Neutrophil (primary cell): ENCODE data around the gene ULK2.
"Not testable (repeated sequence)": the region's sequence is repeated elsewhere in the genome, so short reads cannot be mapped to it uniquely, and the experiment has no call there.

ENCODE experiments used
- H3K27ac ChIP-seq: fragments of 200-600 bp; sonication (generic); 2 replicates; pipeline ENCODE4 v1.5.1; 2016; ENCODE audit warnings: mild to moderate bottlenecking, moderate library complexity
- H3K27me3 ChIP-seq: fragments of 200-600 bp; sonication (generic); 2 replicates; pipeline ENCODE4 v1.6.0; 2016; ENCODE audit warnings: mild to moderate bottlenecking
- H3K36me3 ChIP-seq: fragments of 200-600 bp; sonication (generic); 2 replicates; pipeline ENCODE4 v1.5.1; 2017
- H3K4me1 ChIP-seq, 2 experiments: fragments of 200-600 bp in 1 of 2; sonication (generic) in 1 of 2; 1 replicate in 1 of 2; 2 replicates in 1 of 2; pipeline versions ENCODE4 v1.5.1 to v1.6.1; 2013 to 2016; ENCODE audit warnings: low read depth in 1 of 2, low read length in 1 of 2, mild to moderate bottlenecking in 1 of 2, moderate library complexity in 1 of 2; ENCODE audit not compliant: control insufficient read depth in 1 of 2, insufficient read depth in 1 of 2
- H3K4me3 ChIP-seq, 2 experiments: fragments of 200-600 bp in 1 of 2; sonication (generic) in 1 of 2; 1 replicate in 1 of 2; 2 replicates in 1 of 2; pipeline ENCODE4 v1.5.1; 2013 to 2016; ENCODE audit warnings: low read depth in 1 of 2, low read length in 1 of 2, mild to moderate bottlenecking in 1 of 2, moderate library complexity in 1 of 2
- H3K9me3 ChIP-seq: fragments of 200-600 bp; sonication (generic); 2 replicates; pipeline ENCODE4 v1.5.1; 2016
- CTCF ChIP-seq: fragments of 200-600 bp; sonication (generic); IDR thresholded peaks from 2 replicates; pipeline ENCODE4 v1.5.1; 2016; ENCODE audit warnings: antibody characterized with exemption

The ULK2 gene

GRCh38 chr17:19766421-19767270, 101.1 kb downstream of the ULK2 start:
- no peaks in the 10 kb centered on the region for H3K27me3 ChIP-seq
- peak; percentile 41 for TF ChIP-seq CTCF
- H3K4me3 ChIP-seq, result no peak overlapping the region
- H3K27ac ChIP-seq, result no peak overlapping the region
- no peaks in the 10 kb centered on the region for H3K36me3 ChIP-seq
- no peaks in the 10 kb centered on the region for H3K4me1 ChIP-seq
- no peaks in the 10 kb centered on the region for H3K9me3 ChIP-seq

- Histone ChIP-seq H3K36me3 (no peaks in the 10 kb centered on the region), H3K9me3 (no peaks in the 10 kb centered on the region), H3K27me3 (no peaks in the 10 kb centered on the region), H3K27ac (no peak overlapping the region), H3K4me3 (no peak overlapping the region), H3K4me1 (no peaks in the 10 kb centered on the region)
- TF ChIP-seq CTCF, result no peak
These were observed 101.7 kb downstream of the ULK2 start for GRCh38 chr17:19766016-19766415.

GRCh38 chr17:19763991-19764390, 103.7 kb downstream of the ULK2 start:
- not testable (repeated sequence) for H3K36me3 ChIP-seq, H3K27ac ChIP-seq, H3K27me3 ChIP-seq, H3K4me1 ChIP-seq, H3K4me3 ChIP-seq, H3K9me3 ChIP-seq

GRCh38 chr17:19763416-19763815, 104.3 kb downstream of the ULK2 start:
- TF ChIP-seq CTCF, result no peak
- no peaks in the 10 kb centered on the region for H3K4me1 ChIP-seq
- no peaks in the 10 kb centered on the region for H3K9me3 ChIP-seq
- H3K4me3 ChIP-seq, result no peak overlapping the region
- no peak overlapping the region for H3K27ac ChIP-seq
- H3K36me3 ChIP-seq, result no peaks in the 10 kb centered on the region
- H3K27me3 ChIP-seq, result no peaks in the 10 kb centered on the region

GRCh38 chr17:19762515-19762961, 105.2 kb downstream of the ULK2 start:
- no peaks in the 10 kb centered on the region for H3K4me1 ChIP-seq
- H3K27me3 ChIP-seq, result no peaks in the 10 kb centered on the region
- H3K9me3 ChIP-seq, result no peaks in the 10 kb centered on the region
- no peak overlapping the region for H3K4me3 ChIP-seq
- no peaks in the 10 kb centered on the region for H3K36me3 ChIP-seq
- TF ChIP-seq CTCF, result no peak
- H3K27ac ChIP-seq, result no peak overlapping the region

- Histone ChIP-seq H3K36me3 (no peaks in the 10 kb centered on the region), H3K4me3 (no peak overlapping the region), H3K9me3 (no peaks in the 10 kb centered on the region), H3K27ac (no peak overlapping the region), H3K4me1 (no peaks in the 10 kb centered on the region), H3K27me3 (no peaks in the 10 kb centered on the region)
- no peak for TF ChIP-seq CTCF
These were observed 107.0 kb downstream of the ULK2 start for GRCh38 chr17:19760746-19761145.
